IMR-90 (cell line): ENCODE measurements around the gene MATK. TPM values are rescaled to one million over a fixed set of nuclear protein-coding genes. Genes with fewer than 3 reads are reported as not detected.

ENCODE experiments used
- ATAC-seq: fragments of 200-7000 bp; cut with Tn5 transposase; 2 replicates; pipeline ENCODE4 v1.9.1; 2020; ENCODE audit warnings: low read depth, mild to moderate bottlenecking, moderate library complexity
- BruUV-seq: library from RNA; stranded (reverse); fragments of 400-500 nt; replicated peaks from 2 replicates; lab custom pipeline; 2021; lab: Mats Ljungman, UMichigan
- CTCF ChIA-PET: fragments of 300-600 bp; formaldehyde crosslinking; extraction: SDS; loops from one replicate; lab custom pipeline; 2021; ENCODE audit warnings: antibody characterized with exemption; lab: Yijun Ruan, JAX
- POLR2A ChIA-PET: fragments of 300-600 bp; sonication (Branson Sonifier 250); formaldehyde crosslinking; loops from one replicate; lab custom pipeline; 2022; ENCODE audit warnings: antibody characterized with exemption; ENCODE audit not compliant: unreplicated experiment; lab: Charles Lee
- DNase-seq: peaks from one replicate; pipeline ENCODE4 v3.0.0; 2013
- H2AFZ ChIP-seq: replicated peaks from 2 replicates; pipeline ENCODE3; 2013; ENCODE audit warnings: low read length, mild to moderate bottlenecking; ENCODE audit not compliant: poor library complexity
- H2AK5ac ChIP-seq: 2 replicates; pipeline ENCODE4 v1.6.1; 2013; ENCODE audit warnings: low read depth, low read length, inconsistent platforms
- H2AK9ac ChIP-seq: replicated peaks from 2 replicates; pipeline ENCODE3; 2013; ENCODE audit warnings: mild to moderate bottlenecking, low read depth, low read length, moderate library complexity; ENCODE audit not compliant: poor library complexity
- H2BK120ac ChIP-seq: 2 replicates; pipeline ENCODE4 v1.6.1; 2013; ENCODE audit warnings: low read depth, low read length, inconsistent platforms
- H2BK15ac ChIP-seq: 3 replicates; pipeline ENCODE4 v1.6.1; 2013; ENCODE audit warnings: low read depth, low read length, inconsistent platforms
- H2BK20ac ChIP-seq: 2 replicates; pipeline ENCODE4 v1.6.1; 2013; ENCODE audit warnings: low read depth, mild to moderate bottlenecking, inconsistent platforms, low read length, moderate library complexity
- H2BK5ac ChIP-seq: 2 replicates; pipeline ENCODE4 v1.6.1; 2013; ENCODE audit warnings: mild to moderate bottlenecking, low read depth, low read length, inconsistent platforms; ENCODE audit not compliant: poor library complexity, severe bottlenecking
- H3K14ac ChIP-seq: replicated peaks from 2 replicates; pipeline ENCODE4 v1.6.1; 2013; ENCODE audit warnings: low read depth, low read length, inconsistent platforms
- H3K18ac ChIP-seq: 2 replicates; pipeline ENCODE4 v1.6.1; 2013; ENCODE audit warnings: low read depth, low read length, control low read depth
- H3K23ac ChIP-seq: 2 replicates; pipeline ENCODE4 v1.6.1; 2013; ENCODE audit warnings: low read depth, low read length, inconsistent platforms
- H3K27ac ChIP-seq: 2 replicates; pipeline ENCODE4 v1.5.1; 2013; ENCODE audit warnings: mild to moderate bottlenecking, control low read depth, low read length; ENCODE audit not compliant: insufficient read depth
- H3K27me3 ChIP-seq: 2 replicates; pipeline ENCODE4 v1.6.1; 2013; ENCODE audit warnings: low read length; ENCODE audit not compliant: control insufficient read depth, insufficient read depth
- H3K36me3 ChIP-seq: 2 replicates; pipeline ENCODE4 v1.6.1; 2013; ENCODE audit warnings: low read length, mixed read lengths; ENCODE audit not compliant: control insufficient read depth, insufficient read depth
- H3K4ac ChIP-seq: 2 replicates; pipeline ENCODE4 v1.6.1; 2013; ENCODE audit warnings: low read depth, low read length, inconsistent platforms
- H3K4me1 ChIP-seq: 2 replicates; pipeline ENCODE4 v1.6.1; 2013; ENCODE audit warnings: low read length, mixed read lengths; ENCODE audit not compliant: control insufficient read depth, insufficient read depth
- H3K4me2 ChIP-seq: 2 replicates; pipeline ENCODE4 v1.6.1; 2013; ENCODE audit warnings: low read depth, mild to moderate bottlenecking, control low read depth, low read length, moderate library complexity
- H3K4me3 ChIP-seq: 2 replicates; pipeline ENCODE4 v1.5.1; 2013; ENCODE audit warnings: low read depth, mild to moderate bottlenecking, control low read depth, low read length, moderate library complexity; ENCODE audit not compliant: insufficient read depth
- H3K56ac ChIP-seq: 2 replicates; pipeline ENCODE4 v1.6.1; 2013; ENCODE audit warnings: low read length, inconsistent platforms; ENCODE audit not compliant: insufficient read depth; ENCODE audit errors: extremely low read depth
- H3K79me1 ChIP-seq, 2 experiments: 2 replicates each; pipeline ENCODE4 v1.6.1; 2013; ENCODE audit warnings: low read length in 2 of 2, inconsistent platforms in 1 of 2, low read depth in 1 of 2
- H3K9ac ChIP-seq: 2 replicates; pipeline ENCODE4 v1.6.1; 2013; ENCODE audit warnings: low read depth, low read length, control low read depth
- H3K9me1 ChIP-seq: 2 replicates; pipeline ENCODE4 v1.6.1; 2013; ENCODE audit warnings: low read length, inconsistent platforms; ENCODE audit not compliant: insufficient read depth
- H3K9me3 ChIP-seq: 2 replicates; pipeline ENCODE4 v1.6.1; 2013; ENCODE audit warnings: low read length; ENCODE audit not compliant: control insufficient read depth, insufficient read depth
- H4K20me1 ChIP-seq: 2 replicates; pipeline ENCODE4 v1.6.1; 2013; ENCODE audit warnings: low read length, inconsistent platforms; ENCODE audit not compliant: insufficient read depth
- H4K5ac ChIP-seq: 2 replicates; pipeline ENCODE4 v1.6.1; 2013; ENCODE audit warnings: mild to moderate bottlenecking, low read depth, low read length, control low read depth
- H4K8ac ChIP-seq, 2 experiments: 2 replicates each; pipeline ENCODE4 v1.6.1; 2013; ENCODE audit warnings: low read depth in 2 of 2, low read length in 2 of 2, control low read depth in 1 of 2, inconsistent platforms in 1 of 2
- H4K91ac ChIP-seq: 2 replicates; pipeline ENCODE4 v1.6.1; 2013; ENCODE audit warnings: low read depth, low read length, inconsistent platforms; ENCODE audit not compliant: insufficient read depth
- BHLHE40 ChIP-seq: fragments of 150-350 bp; IDR thresholded peaks from 2 replicates; pipeline ENCODE4 v1.6.1; 2016; ENCODE audit warnings: mild to moderate bottlenecking, low read depth, low read length
- CEBPB ChIP-seq: IDR thresholded peaks from 2 replicates; pipeline ENCODE4 v1.6.1; 2012; ENCODE audit warnings: low read depth, low read length, improper control_type of control experiment
- CHD1 ChIP-seq: IDR thresholded peaks from 2 replicates; pipeline ENCODE4 v1.6.1; 2012; ENCODE audit warnings: low read depth, low read length, improper control_type of control experiment
- CTCF ChIP-seq: conservative IDR thresholded peaks from 2 replicates; pipeline ENCODE4 v1.5.1; 2012; ENCODE audit warnings: mild to moderate bottlenecking, low read depth, low read length, improper control_type of control experiment
- ELK1 ChIP-seq: fragments of 150-350 bp; IDR thresholded peaks from 2 replicates; pipeline ENCODE4 v1.6.1; 2016; ENCODE audit warnings: low read depth, mild to moderate bottlenecking, low read length, moderate library complexity, borderline replicate concordance
- FOS ChIP-seq: fragments of 150-350 bp; IDR thresholded peaks from 2 replicates; pipeline ENCODE4 v1.6.1; 2016; ENCODE audit warnings: low read depth, low read length
- MAFK ChIP-seq: IDR thresholded peaks from 2 replicates; pipeline ENCODE4 v1.6.1; 2012; ENCODE audit warnings: low read depth, low read length, improper control_type of control experiment
- MAZ ChIP-seq: IDR thresholded peaks from 2 replicates; pipeline ENCODE4 v1.6.1; 2012; ENCODE audit warnings: low read depth, mild to moderate bottlenecking, low read length, improper control_type of control experiment, moderate library complexity, borderline replicate concordance
- MXI1 ChIP-seq: IDR thresholded peaks from 2 replicates; pipeline ENCODE4 v1.6.1; 2012; ENCODE audit warnings: low read depth, mild to moderate bottlenecking, low read length, moderate library complexity, borderline replicate concordance
- NFE2L2 ChIP-seq: fragments of 150-350 bp; IDR thresholded peaks from 2 replicates; pipeline ENCODE4 v1.6.1; 2016; ENCODE audit warnings: low read depth, mild to moderate bottlenecking, low read length
- POLR2A ChIP-seq: IDR thresholded peaks from 2 replicates; pipeline ENCODE4 v1.6.1; 2012; ENCODE audit warnings: mild to moderate bottlenecking, low read depth, low read length
- RAD21 ChIP-seq: IDR thresholded peaks from 2 replicates; pipeline ENCODE4 v1.6.1; 2012; ENCODE audit warnings: low read length, improper control_type of control experiment
- RCOR1 ChIP-seq: IDR thresholded peaks from 2 replicates; pipeline ENCODE4 v1.6.1; 2012; ENCODE audit warnings: mild to moderate bottlenecking, low read length, improper control_type of control experiment; ENCODE audit not compliant: insufficient replicate concordance
- RFX5 ChIP-seq: IDR thresholded peaks from 2 replicates; pipeline ENCODE4 v1.8.0; 2012; ENCODE audit warnings: low read depth, mild to moderate bottlenecking, low read length, moderate library complexity
- SMC3 ChIP-seq: fragments of 150-350 bp; IDR thresholded peaks from 2 replicates; pipeline ENCODE4 v1.6.1; 2016; ENCODE audit warnings: low read depth, mild to moderate bottlenecking, antibody characterized with exemption, low read length, moderate library complexity
- USF2 ChIP-seq: fragments of 150-350 bp; IDR thresholded peaks from 2 replicates; pipeline ENCODE4 v1.6.1; 2017; ENCODE audit warnings: mild to moderate bottlenecking, antibody characterized with exemption, low read length, low read depth
- WGBS, 2 experiments: methylation state at CpG; one replicate each; pipeline versions ENCODE4 v1.1.5 to v1.1.7; 2013; ENCODE audit warnings: missing lambda C conversion rate in 2 of 2; ENCODE audit not compliant: insufficient read length in 1 of 2; ENCODE audit errors: extremely low coverage in 2 of 2; 5-methylcytosine and 5-hydroxymethylcytosine counted together
- dilution Hi-C: fragments of 300-500 bp; cut with HindIII; formaldehyde crosslinking; loops from one replicate; pipeline ENCODE4 v1.14.3; 2018; ENCODE audit warnings: low sequenced_read_pairs; ENCODE audit not compliant: unreplicated experiment
- in situ Hi-C: fragments of 300-500 bp; cut with MboI; formaldehyde crosslinking; loops from 3 replicates; pipeline ENCODE4 v1.14.3; 2019; ENCODE audit warnings: low sequenced_read_pairs, inconsistent platforms, mixed read lengths
- intact Hi-C: fragments of 100-400 bp; cut with micrococcal nuclease; formaldehyde crosslinking; loops from 2 replicates; pipeline ENCODE4 v1.10.0; 2022
- polyA plus RNA-seq, 3 experiments: library from polyadenylated mRNA; depleted of rRNA; stranded (reverse); fragments of >200 nt; gene quantifications; 2 replicates each; pipeline ENCODE4 v1.2.3, GENCODE V29; 2012; ENCODE audit warnings: low replicate concordance in 1 of 3
- total RNA-seq: library from RNA; depleted of rRNA; stranded (reverse); fragments of >200 nt; gene quantifications from 2 replicates; pipeline ENCODE4 v1.2.3, GENCODE V29; 2012

Gene MATK
- total and polyA plus RNA-seq, 2 of the 4 experiments (the other 2 are of a cell fraction), result not detected

- peaks cover 5% of the 10 kb centered on the region; the same call in 1 of the 2 replicates for H3K27me3 ChIP-seq
- CTCF ChIA-PET, result no interaction called here
- no TSS peak for BruUV-seq
- DNase-seq, result no peak
- H3K9ac ChIP-seq, result no peak overlapping the region
- no peak overlapping the region for H4K91ac ChIP-seq
- no peak overlapping the region for H3K27ac ChIP-seq
- H3K4me2 ChIP-seq, result no peak overlapping the region
- no peak overlapping the region for H2AK9ac ChIP-seq
- no peak overlapping the region for H3K14ac ChIP-seq
- in situ Hi-C loops, result no loop called here
- H2AK5ac ChIP-seq, result no peak overlapping the region
- POLR2A ChIA-PET, result no interaction called here
- H3K9me3 ChIP-seq, result peaks cover 2% of the 10 kb centered on the region
- H4K5ac ChIP-seq, result no peak overlapping the region
- intact Hi-C loops, result no loop called here
- TF ChIP-seq BHLHE40 (no peak), USF2 (no peak), SMC3 (no peak), POLR2A (no peak), CTCF (no peak), RFX5 (no peak), FOS (no peak), MAFK (no peak), RAD21 (no peak), CHD1 (no peak), MXI1 (no peak), NFE2L2 (no peak), MAZ (no peak), CEBPB (no peak), ELK1 (no peak), RCOR1 (no peak)
- H4K20me1 ChIP-seq, result no peaks in the 10 kb centered on the region
- no peaks in the 10 kb centered on the region for H3K9me1 ChIP-seq
- WGBS, 2 experiments, result no CpG with 5 or more reads among the region's 5 CpGs
- no peak overlapping the region for H2BK20ac ChIP-seq
- H2BK15ac ChIP-seq, result no peak overlapping the region
- no peak overlapping the region for H3K4ac ChIP-seq
- dilution Hi-C loops, result no loop called here
- H3K4me3 ChIP-seq, result no peak overlapping the region
- H3K23ac ChIP-seq, result no peak overlapping the region
- no peak overlapping the region for H4K8ac ChIP-seq
- no peak overlapping the region for H2AFZ ChIP-seq
- H3K56ac ChIP-seq, result no peak overlapping the region
- ATAC-seq, result no peak
- no peak overlapping the region for H2BK5ac ChIP-seq
- H3K79me1 ChIP-seq, result no peaks in the 10 kb centered on the region
- H3K18ac ChIP-seq, result no peak overlapping the region
- H3K4me1 ChIP-seq, result no peaks in the 10 kb centered on the region
- no peaks in the 10 kb centered on the region for H3K36me3 ChIP-seq
- H2BK120ac ChIP-seq, result no peak overlapping the region
Measured at GRCh38 chr19:3775831-3776230, 10.3 kb downstream of the MATK start.
